Measurements from ENCODE around the gene KLHL12. TPM values are rescaled to one million over a fixed set of nuclear protein-coding genes. Genes with fewer than 3 reads are reported as not detected.
A peak's percentile ranks its signal among the peaks of the same experiment; 100 is the strongest.

The KLHL12 gene
- total and polyA plus RNA-seq, 10 of the 15 experiments (the other 5 are each of a cell fraction or from before 2014, with no cell fraction given), result 16.0 to 53.8 (median 30.3) TPM

- TF ChIP-seq IRF3 (IDR thresholded peaks at IDR 0.05) (no peak), SMC3 (IDR thresholded peaks at IDR 0.05; ENCODE audit: borderline replicate concordance, low read length) (no peak), KAT2A (conservative IDR thresholded peaks at IDR 0.05; ENCODE audit: control insufficient read depth, low read depth, low read length) (no peak), MEF2A (IDR thresholded peaks at IDR 0.05; ENCODE audit: insufficient read depth, low read depth, low read length) (peak; percentile 65; the same call in 1 of the 2 replicates), ZNF384 (IDR thresholded peaks at IDR 0.05; ENCODE audit: borderline replicate concordance, low read depth, low read length) (no peak), REST (IDR thresholded peaks at IDR 0.05; ENCODE audit: low read depth, low read length) (no peak), ATF2 (IDR thresholded peaks at IDR 0.05; ENCODE audit: low read length) (peak; percentile 39; the same call in 1 of the 2 replicates), SREBF1 (IDR thresholded peaks at IDR 0.05; ENCODE audit: low read length) (no peak), ZBTB4 (CRISPR knock-in tag; IDR thresholded peaks at IDR 0.05) (no peak), CBX5 (IDR thresholded peaks at IDR 0.05; ENCODE audit: low read depth) (no peak), USF2 (IDR thresholded peaks at IDR 0.05; ENCODE audit: borderline replicate concordance, low read depth, low read length) (no peak), TCF12 (IDR thresholded peaks at IDR 0.05; ENCODE audit: low read depth, low read length) (0 out of 2 replicates have a peak, but pooled peaks have one; percentile 21), EED (IDR thresholded peaks at IDR 0.05; ENCODE audit: low read depth) (0 out of 2 replicates have a peak, but pooled peaks have one; percentile 20), RAD21 (IDR thresholded peaks at IDR 0.05; ENCODE audit: insufficient read depth, low read depth, low read length) (no peak), HDAC6 (IDR thresholded peaks at IDR 0.05; ENCODE audit: unreplicated experiment) (no peak), EP300 (IDR thresholded peaks at IDR 0.05; ENCODE audit: borderline replicate concordance in 1 of 2, control insufficient read depth in 1 of 2, low read depth in 2 of 2, low read length in 2 of 2) (no peak)
Measured at GRCh38 chr1:202848191-202848542, 78.9 kb downstream of the KLHL12 start (continued).
